NCI-H2196 (cell line): Measurements from ENCODE around the gene PRKCSH.

Experiments used
- DNase-seq: peaks from one replicate; lab custom pipeline; 2025; ENCODE audit not compliant: unreplicated experiment; lab: John Stamatoyannopoulos, UW

The PRKCSH gene

DNA sequence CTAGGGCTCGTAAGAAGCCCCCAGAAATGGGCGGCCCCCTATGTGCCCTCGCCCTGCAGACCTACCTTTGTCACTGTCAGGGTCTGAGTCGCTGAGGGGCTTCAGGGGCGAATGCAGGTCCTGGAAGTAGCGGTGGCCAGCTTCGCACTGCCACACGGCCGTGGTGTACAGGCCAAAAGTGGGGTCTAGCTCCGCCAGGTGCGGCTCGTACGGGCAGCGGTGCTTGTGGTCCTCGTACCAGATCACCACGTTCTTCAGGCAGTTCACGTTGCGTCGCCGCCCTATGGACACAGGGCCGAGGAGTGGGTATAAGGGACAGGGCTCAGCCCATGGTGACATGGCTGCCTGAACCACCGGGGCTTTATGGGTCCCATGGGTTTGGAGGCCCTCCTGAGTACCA lies 60.5 kb downstream of the PRKCSH start:
- DNase-seq: no peak

DNA sequence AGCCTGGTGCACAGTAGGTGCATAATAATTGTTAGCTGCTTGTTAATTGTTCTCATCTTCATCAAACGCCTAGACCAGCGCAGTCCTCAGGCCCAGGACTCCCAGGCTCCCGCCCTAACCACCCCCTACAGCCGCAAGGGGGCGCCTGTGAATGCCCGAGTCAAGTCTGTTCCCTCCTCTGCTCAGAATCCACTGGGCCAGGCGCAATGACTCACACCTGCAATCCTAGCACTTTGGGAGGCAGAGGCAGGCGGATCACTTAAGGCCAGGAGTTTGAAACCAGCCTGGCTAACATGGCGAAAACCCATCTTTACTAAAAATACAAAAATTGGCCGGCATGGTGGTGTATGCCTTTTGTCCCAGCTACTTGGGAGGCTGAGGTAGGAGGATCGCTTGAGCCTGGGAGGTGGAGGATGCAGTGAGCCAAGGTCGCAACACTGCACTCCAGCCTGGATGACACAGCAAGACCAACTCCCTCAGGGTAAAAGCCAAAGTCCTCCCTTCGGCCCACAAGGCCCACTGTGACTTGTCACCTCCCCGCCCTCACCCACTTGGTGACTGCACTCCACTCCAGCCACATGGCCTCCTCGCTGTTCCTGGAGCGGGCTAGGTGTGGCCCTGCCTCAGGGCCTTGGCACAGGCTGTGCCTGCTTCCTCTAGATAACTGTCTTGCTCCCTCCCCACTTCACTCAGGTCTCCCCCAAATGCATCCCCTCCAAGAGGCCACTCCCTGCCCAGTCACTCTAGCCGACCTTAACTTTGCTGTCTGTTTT lies 61.1 kb downstream of the PRKCSH start:
- peak; percentile 65 for DNase-seq

- no peak for DNase-seq
Measured at GRCh38 chr19:11499220-11499726, 63.8 kb downstream of the PRKCSH start.

- no peak for DNase-seq
Measured at GRCh38 chr19:11499890-11500420, 64.5 kb downstream of the PRKCSH start.
